ENCODE data around the gene CRYBG3.

Gene CRYBG3

DNA sequence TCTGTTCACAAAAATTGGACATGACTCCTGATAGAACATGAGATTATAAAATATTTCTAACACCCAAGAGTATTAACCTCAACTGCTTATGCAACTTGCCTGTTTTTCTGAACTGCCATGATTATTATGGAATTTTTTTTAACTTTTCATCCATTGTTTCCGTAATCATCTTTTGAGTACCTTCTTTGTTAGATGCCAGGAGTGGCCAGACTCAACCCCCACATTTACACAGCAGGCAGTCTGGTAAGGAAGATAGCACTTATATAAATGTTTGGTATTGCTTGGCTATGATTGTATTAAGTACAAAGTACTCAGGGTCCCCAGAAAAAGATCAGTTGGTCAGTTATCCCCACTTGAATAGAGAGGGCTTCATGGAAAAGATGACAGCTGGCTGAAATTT lies 74.3 kb downstream of the CRYBG3 start:
- TF ChIP-seq SIN3A (IDR thresholded peaks at IDR 0.05; ENCODE audit: borderline replicate concordance, insufficient read depth, low read length) = no peak
- no peak for TF ChIP-seq TAF1 (IDR thresholded peaks at IDR 0.05; ENCODE audit: borderline replicate concordance, insufficient read depth, low read length)
- TF ChIP-seq FOXP2 (optimal IDR thresholded peaks at IDR 0.05; ENCODE audit: borderline replicate concordance, extremely low read depth, extremely low read length, insufficient read depth) = no peak
- no peak for TF ChIP-seq POLR2AphosphoS5 (IDR thresholded peaks at IDR 0.05; ENCODE audit: low read depth, low read length)
- TF ChIP-seq, protein P1, sequence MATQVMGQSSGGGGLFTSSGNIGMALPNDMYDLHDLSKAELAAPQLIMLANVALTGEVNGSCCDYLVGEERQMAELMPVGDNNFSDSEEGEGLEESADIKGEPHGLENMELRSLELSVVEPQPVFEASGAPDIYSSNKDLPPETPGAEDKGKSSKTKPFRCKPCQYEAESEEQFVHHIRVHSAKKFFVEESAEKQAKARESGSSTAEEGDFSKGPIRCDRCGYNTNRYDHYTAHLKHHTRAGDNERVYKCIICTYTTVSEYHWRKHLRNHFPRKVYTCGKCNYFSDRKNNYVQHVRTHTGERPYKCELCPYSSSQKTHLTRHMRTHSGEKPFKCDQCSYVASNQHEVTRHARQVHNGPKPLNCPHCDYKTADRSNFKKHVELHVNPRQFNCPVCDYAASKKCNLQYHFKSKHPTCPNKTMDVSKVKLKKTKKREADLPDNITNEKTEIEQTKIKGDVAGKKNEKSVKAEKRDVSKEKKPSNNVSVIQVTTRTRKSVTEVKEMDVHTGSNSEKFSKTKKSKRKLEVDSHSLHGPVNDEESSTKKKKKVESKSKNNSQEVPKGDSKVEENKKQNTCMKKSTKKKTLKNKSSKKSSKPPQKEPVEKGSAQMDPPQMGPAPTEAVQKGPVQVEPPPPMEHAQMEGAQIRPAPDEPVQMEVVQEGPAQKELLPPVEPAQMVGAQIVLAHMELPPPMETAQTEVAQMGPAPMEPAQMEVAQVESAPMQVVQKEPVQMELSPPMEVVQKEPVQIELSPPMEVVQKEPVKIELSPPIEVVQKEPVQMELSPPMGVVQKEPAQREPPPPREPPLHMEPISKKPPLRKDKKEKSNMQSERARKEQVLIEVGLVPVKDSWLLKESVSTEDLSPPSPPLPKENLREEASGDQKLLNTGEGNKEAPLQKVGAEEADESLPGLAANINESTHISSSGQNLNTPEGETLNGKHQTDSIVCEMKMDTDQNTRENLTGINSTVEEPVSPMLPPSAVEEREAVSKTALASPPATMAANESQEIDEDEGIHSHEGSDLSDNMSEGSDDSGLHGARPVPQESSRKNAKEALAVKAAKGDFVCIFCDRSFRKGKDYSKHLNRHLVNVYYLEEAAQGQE (IDR thresholded peaks at IDR 0.05; ENCODE audit: insufficient read depth in 1 of 2, low read depth in 2 of 2, low read length in 2 of 2) = no peak

DNA sequence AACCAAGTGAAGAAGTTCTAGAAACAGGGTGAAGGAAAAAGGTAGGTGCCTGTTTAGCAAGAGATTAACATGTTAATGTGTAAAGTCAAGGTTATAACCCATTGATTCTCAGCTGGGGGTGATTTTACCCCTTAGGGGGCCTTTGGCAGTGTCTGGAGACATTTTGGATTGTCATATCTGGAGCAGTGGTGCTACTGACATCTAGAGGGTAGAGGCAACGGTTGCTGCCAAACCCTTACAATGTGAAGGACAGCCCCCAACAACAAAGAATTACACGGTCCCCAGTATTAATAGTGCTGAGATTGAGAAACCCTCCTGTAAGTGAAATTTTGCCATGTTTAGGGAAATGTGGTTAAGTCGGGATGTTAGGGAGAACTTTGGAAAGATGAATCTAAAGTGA lies 74.7 kb downstream of the CRYBG3 start:
- no peak for TF ChIP-seq FOXP2 (optimal IDR thresholded peaks at IDR 0.05; ENCODE audit: borderline replicate concordance, extremely low read depth, extremely low read length, insufficient read depth)
- no peak for TF ChIP-seq SIN3A (IDR thresholded peaks at IDR 0.05; ENCODE audit: borderline replicate concordance, insufficient read depth, low read length)
- no peak for TF ChIP-seq TAF1 (IDR thresholded peaks at IDR 0.05; ENCODE audit: borderline replicate concordance, insufficient read depth, low read length)
- TF ChIP-seq, protein P1 (IDR thresholded peaks at IDR 0.05; ENCODE audit: insufficient read depth in 1 of 2, low read depth in 2 of 2, low read length in 2 of 2) = no peak
- no peak for TF ChIP-seq POLR2AphosphoS5 (IDR thresholded peaks at IDR 0.05; ENCODE audit: low read depth, low read length)

DNA sequence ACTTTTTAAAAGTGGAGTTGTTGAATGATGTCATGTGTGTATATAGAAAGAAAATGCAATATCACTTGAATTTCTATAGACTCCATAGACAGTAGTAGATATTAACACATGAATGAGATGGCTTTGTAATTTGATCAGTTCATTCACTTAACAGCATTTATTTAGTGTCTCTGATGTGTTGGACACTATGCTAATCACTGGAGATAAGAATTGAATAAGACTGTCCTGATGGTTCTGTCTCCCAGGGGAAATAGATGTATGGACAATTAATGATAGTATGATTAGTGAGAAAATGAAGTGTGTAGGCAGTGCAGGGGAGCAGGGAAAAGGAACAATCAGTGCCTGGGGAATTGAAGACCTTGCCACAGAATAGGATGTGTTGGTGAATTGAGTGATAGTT lies 77.5 kb downstream of the CRYBG3 start:
- TF ChIP-seq TAF1 (IDR thresholded peaks at IDR 0.05; ENCODE audit: borderline replicate concordance, insufficient read depth, low read length) (no peak), POLR2AphosphoS5 (IDR thresholded peaks at IDR 0.05; ENCODE audit: low read depth, low read length) (no peak)

DNA sequence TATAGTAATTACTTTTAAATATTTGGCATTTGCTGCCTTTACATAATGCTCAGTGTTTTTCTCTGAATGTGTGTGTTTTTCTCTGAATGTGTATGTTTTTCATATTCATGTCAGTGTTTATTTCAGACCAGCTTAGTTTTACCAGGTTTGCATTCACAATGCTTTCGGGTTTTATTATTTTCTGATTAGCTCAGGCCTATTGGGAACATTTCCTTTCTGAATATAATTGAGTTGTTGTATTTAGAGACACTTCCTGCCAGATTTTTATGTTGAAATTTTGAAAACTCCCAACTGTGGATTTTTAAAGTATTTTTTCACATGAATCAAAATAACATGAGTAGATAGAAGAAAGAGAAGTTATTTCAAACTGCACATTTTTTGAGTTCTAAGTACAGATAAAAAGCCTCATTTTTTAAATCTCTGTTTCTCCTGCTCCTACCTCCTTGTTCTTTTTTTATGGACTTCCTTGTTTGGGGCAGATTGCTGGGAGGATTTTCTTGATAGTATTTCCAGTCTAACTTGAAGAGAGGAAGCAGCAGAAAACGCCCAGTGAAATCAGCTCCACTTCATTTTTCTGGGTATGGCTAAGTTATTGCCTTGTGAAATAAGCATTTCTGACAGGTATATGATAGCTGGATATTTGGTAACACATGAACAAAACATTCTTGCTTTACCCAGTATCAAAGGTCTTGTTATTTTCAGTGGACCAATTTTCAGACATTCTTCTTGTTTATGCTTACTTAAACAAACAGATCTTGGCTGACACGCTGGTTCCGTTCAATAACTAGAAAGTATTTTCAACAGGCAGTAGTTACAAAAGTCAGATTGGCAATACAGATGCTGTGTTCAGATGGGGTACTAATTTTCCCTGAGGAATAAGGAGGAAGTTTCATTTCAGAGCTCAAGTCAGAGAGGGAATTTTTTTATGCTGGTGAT lies 79.8 kb downstream of the CRYBG3 start:
- TF ChIP-seq POLR2AphosphoS5 (IDR thresholded peaks at IDR 0.05; ENCODE audit: low read depth, low read length) = no peak
- no peak for TF ChIP-seq SIN3A (IDR thresholded peaks at IDR 0.05; ENCODE audit: borderline replicate concordance, insufficient read depth, low read length)
- TF ChIP-seq, protein P1 (IDR thresholded peaks at IDR 0.05; ENCODE audit: insufficient read depth in 1 of 2, low read depth in 2 of 2, low read length in 2 of 2) = no peak
- no peak for TF ChIP-seq FOXP2 (optimal IDR thresholded peaks at IDR 0.05; ENCODE audit: borderline replicate concordance, extremely low read depth, extremely low read length, insufficient read depth)
- TF ChIP-seq TAF1 (IDR thresholded peaks at IDR 0.05; ENCODE audit: borderline replicate concordance, insufficient read depth, low read length) = no peak

DNA sequence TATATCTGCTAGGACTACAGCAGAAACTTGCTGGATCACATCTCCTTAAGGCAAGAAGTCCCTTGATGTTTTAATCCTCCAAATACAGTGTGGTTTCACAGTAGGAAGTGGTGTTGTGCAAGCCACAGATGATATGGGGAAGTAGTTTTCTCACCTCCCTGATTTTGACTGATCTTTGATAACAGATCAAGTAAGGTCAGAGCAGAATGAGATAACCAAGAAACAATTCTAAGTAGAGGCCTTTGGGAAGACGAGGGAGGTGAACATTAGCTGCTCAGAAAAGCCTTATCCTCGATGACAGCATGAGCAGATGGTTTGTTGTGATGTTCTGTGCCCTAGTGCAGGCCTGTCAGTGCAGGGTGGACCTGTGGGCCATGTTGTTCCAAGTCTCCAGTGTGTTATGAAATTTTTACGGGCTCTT lies 89.1 kb downstream of the CRYBG3 start:
- TF ChIP-seq, protein P1 (IDR thresholded peaks at IDR 0.05; ENCODE audit: insufficient read depth in 1 of 2, low read depth in 2 of 2, low read length in 2 of 2) = no peak
